Esophagus squamous epithelium (tissue), 5 donors: ENCODE data around the gene MAPRE2. TPM values are rescaled to one million over a fixed set of nuclear protein-coding genes. Genes with fewer than 3 reads are reported as not detected.

Experiments
- DNase-seq: peaks from one replicate; lab custom pipeline; 2025; lab: John Stamatoyannopoulos, UW
- H3K27ac ChIP-seq, 4 donors: fragments of 200-600 bp; sonication (generic); one replicate each; pipeline ENCODE4 v1.5.1; 2016 to 2019; ENCODE audit warnings: mild to moderate bottlenecking in 1 of 4
- H3K27me3 ChIP-seq, 4 donors: fragments of 200-600 bp; sonication (generic); 1 replicate in 3 of 4; 2 replicates in 1 of 4; pipeline versions ENCODE4 v1.5.1 to v1.6.0; 2017 to 2021; ENCODE audit warnings: antibody characterized with exemption in 1 of 4
- H3K36me3 ChIP-seq, 3 donors: fragments of 200-600 bp; sonication (generic); one replicate each; pipeline ENCODE4 v1.5.1; 2016 to 2019
- H3K4me1 ChIP-seq, 3 donors: fragments of 200-600 bp; sonication (generic); one replicate each; pipeline ENCODE4 v1.5.1; 2017 to 2019
- H3K4me3 ChIP-seq, 4 donors: fragments of 200-600 bp; sonication (generic); 1 replicate in 3 of 4; 2 replicates in 1 of 4; pipeline ENCODE4 v1.5.1; 2016 to 2019; ENCODE audit warnings: mild to moderate bottlenecking in 2 of 4, moderate library complexity in 1 of 4
- H3K9me3 ChIP-seq, 3 donors: fragments of 200-600 bp; sonication (generic); one replicate each; pipeline ENCODE4 v1.5.1; 2016 to 2019
- CTCF ChIP-seq, 6 experiments: fragments of 450-650 bp in 4 of 6; fragments of 200-600 bp in 2 of 6; sonication (generic) in 2 of 6; IDR thresholded peaks; one replicate each; pipeline ENCODE4 v1.5.1; 2016 to 2019; ENCODE audit warnings: antibody characterized with exemption in 6 of 6, mild to moderate bottlenecking in 4 of 6, moderate library complexity in 4 of 6
- POLR2A ChIP-seq, 4 donors: fragments of 450-650 bp; IDR thresholded peaks; one replicate each; pipeline ENCODE4 v1.6.1; 2017; ENCODE audit warnings: antibody characterized with exemption in 4 of 4, mild to moderate bottlenecking in 4 of 4, moderate library complexity in 3 of 4
- WGBS, 2 donors: methylation state at CpG; one replicate each; pipeline ENCODE4 v1.1.5; 2018; 5-methylcytosine and 5-hydroxymethylcytosine counted together
- intact Hi-C: fragments of 100-400 bp; cut with DNase I; formaldehyde crosslinking; loops from one replicate; pipeline ENCODE4 v1.15.0; 2022
- total RNA-seq, 4 donors: library from RNA; depleted of rRNA; stranded (reverse); fragments of >200 nt; gene quantifications; one replicate each; pipeline ENCODE4 v1.1.0, GENCODE V29; 2016
- donor health status: DM: yes; HTN: yes; CAD: no.

MAPRE2 gene
- total RNA-seq, 4 donors from 2014 or later, result 1.5 to 9.0 (median 5.0) TPM

GRCh38 chr18:35183886-35184285, 142.7 kb downstream of the MAPRE2 start:
- 75 to 82% methylated on average over 5 of the region's 5 CpGs for WGBS, 2 donors
- intact Hi-C loops, result no loop called here
- no peaks in the 10 kb centered on the region for H3K27me3 ChIP-seq
- H3K9me3 ChIP-seq, result no peaks in the 10 kb centered on the region
- H3K4me3 ChIP-seq, result no peak overlapping the region
- no peak for TF ChIP-seq CTCF (IDR thresholded peaks at IDR 0.05)
- no peak for TF ChIP-seq POLR2A (IDR thresholded peaks at IDR 0.05)
- H3K27ac ChIP-seq, result no peak overlapping the region
- H3K4me1 ChIP-seq, result no peaks in the 10 kb centered on the region
- no peak for DNase-seq
- no peaks in the 10 kb centered on the region for H3K36me3 ChIP-seq

GRCh38 chr18:35185771-35186170, 144.6 kb downstream of the MAPRE2 start:
- 54 to 76% methylated on average over 2 of the region's 2 CpGs for WGBS, 2 donors
- Histone ChIP-seq H3K36me3 (no peaks in the 10 kb centered on the region), H3K4me1 (no peaks in the 10 kb centered on the region), H3K27ac (no peak overlapping the region), H3K4me3 (no peak overlapping the region), H3K27me3 (no peaks in the 10 kb centered on the region), H3K9me3 (no peaks in the 10 kb centered on the region)
- TF ChIP-seq POLR2A (IDR thresholded peaks at IDR 0.05) (no peak), CTCF (IDR thresholded peaks at IDR 0.05) (no peak)
- intact Hi-C loops, result no loop called here
- no peak for DNase-seq

- 63 to 67% methylated on average over 6 of the region's 6 CpGs for WGBS, 2 donors
Observed at GRCh38 chr18:35186291-35187034, 145.2 kb downstream of the MAPRE2 start.

GRCh38 chr18:35189510-35189909, 148.3 kb downstream of the MAPRE2 start:
- intact Hi-C loops, result no loop called here
- DNase-seq, result no peak
- H3K4me3 ChIP-seq, result no peak overlapping the region
- no peaks in the 10 kb centered on the region for H3K4me1 ChIP-seq
- TF ChIP-seq POLR2A (IDR thresholded peaks at IDR 0.05), result no peak
- no peak for TF ChIP-seq CTCF (IDR thresholded peaks at IDR 0.05)
- 35 to 50% methylated on average over 1 of the region's 1 CpG for WGBS, 2 donors
- no peaks in the 10 kb centered on the region for H3K27me3 ChIP-seq
- H3K27ac ChIP-seq, result no peak overlapping the region
- no peaks in the 10 kb centered on the region for H3K36me3 ChIP-seq
- H3K9me3 ChIP-seq, result no peaks in the 10 kb centered on the region

More at GRCh38 chr18:35186291-35187034, 145.2 kb downstream of the MAPRE2 start:
- H3K4me3 ChIP-seq, result no peak overlapping the region
- no peaks in the 10 kb centered on the region for H3K27me3 ChIP-seq
- no peaks in the 10 kb centered on the region for H3K36me3 ChIP-seq
- H3K4me1 ChIP-seq, result no peaks in the 10 kb centered on the region
- H3K9me3 ChIP-seq, result no peaks in the 10 kb centered on the region
- no peak overlapping the region for H3K27ac ChIP-seq
- no peak for TF ChIP-seq CTCF (IDR thresholded peaks at IDR 0.05)
- TF ChIP-seq POLR2A (IDR thresholded peaks at IDR 0.05), result no peak
- no peak for DNase-seq
- intact Hi-C loops, result no loop called here

GRCh38 chr18:35190948-35191697, 149.9 kb downstream of the MAPRE2 start:
- Histone ChIP-seq H3K36me3 (no peaks in the 10 kb centered on the region), H3K4me1 (no peaks in the 10 kb centered on the region), H3K27ac (no peak overlapping the region), H3K27me3 (no peaks in the 10 kb centered on the region), H3K4me3 (no peak overlapping the region), H3K9me3 (no peaks in the 10 kb centered on the region)
- no peak for DNase-seq
- TF ChIP-seq POLR2A (IDR thresholded peaks at IDR 0.05), result no peak
- no peak for TF ChIP-seq CTCF (IDR thresholded peaks at IDR 0.05)
- WGBS, 2 donors, result 43 to 51% methylated on average over 4 of the region's 4 CpGs
- intact Hi-C loops, result no loop called here
